ENCODE data around the gene GAREM1.

- TF ChIP-seq CTCF (conservative IDR thresholded peaks at IDR 0.05; ENCODE audit: low read depth, low read length) (no peak), EZH2 (IDR thresholded peaks at IDR 0.05; ENCODE audit: low read length, unreplicated experiment) (no peak)
These were observed 131.6 kb downstream of the GAREM1 start for GRCh38 chr18:32339045-32339444.
